Endodermal cell (in vitro differentiated cells): ENCODE data around the gene SLC38A7. TPM values are rescaled to one million over a fixed set of nuclear protein-coding genes. Genes with fewer than 3 reads are reported as not detected.

Experiments
- DNase-seq: peaks from one replicate; pipeline ENCODE4 v3.0.0-alpha.2; 2017
- H3K27ac ChIP-seq: 2 replicates; pipeline ENCODE4 v1.5.1; 2013; ENCODE audit warnings: mild to moderate bottlenecking, low read depth, low read length, moderate library complexity
- H3K27me3 ChIP-seq: 2 replicates; pipeline ENCODE4 v1.6.1; 2013; ENCODE audit warnings: mild to moderate bottlenecking, low read length, moderate library complexity; ENCODE audit not compliant: insufficient read depth, control insufficient read depth, poor library complexity, severe bottlenecking
- H3K36me3 ChIP-seq: 2 replicates; pipeline ENCODE4 v1.7.0; 2013; ENCODE audit warnings: mild to moderate bottlenecking, low read length, moderate library complexity; ENCODE audit not compliant: control insufficient read depth, insufficient read depth
- H3K4me1 ChIP-seq: one replicate; pipeline ENCODE4 v1.7.0; 2013; ENCODE audit warnings: low read length; ENCODE audit not compliant: control insufficient read depth, insufficient read depth
- H3K4me3 ChIP-seq: 2 replicates; pipeline ENCODE4 v1.5.1; 2013; ENCODE audit warnings: mild to moderate bottlenecking, low read length, moderate library complexity
- H3K9ac ChIP-seq: 2 replicates; pipeline ENCODE4 v1.6.1; 2013; ENCODE audit warnings: mild to moderate bottlenecking, low read length, moderate library complexity; ENCODE audit not compliant: poor library complexity, severe bottlenecking; ENCODE audit errors: extremely low read depth
- H3K9me3 ChIP-seq: 2 replicates; pipeline ENCODE4 v1.6.1; 2013; ENCODE audit warnings: mild to moderate bottlenecking, low read length, moderate library complexity; ENCODE audit not compliant: control insufficient read depth
- H3K27ac Mint-ChIP-seq: 2 replicates; pipeline ENCODE4 v1.8.0; 2020; ENCODE audit warnings: mixed read lengths
- H3K27me3 Mint-ChIP-seq: 2 replicates; pipeline ENCODE4 v1.8.0; 2021; ENCODE audit warnings: mild to moderate bottlenecking, mixed read lengths; ENCODE audit not compliant: insufficient read depth
- H3K36me3 Mint-ChIP-seq: 2 replicates; pipeline ENCODE4 v1.8.0; 2020; ENCODE audit warnings: low read depth, mixed read lengths
- H3K4me1 Mint-ChIP-seq: 2 replicates; pipeline ENCODE4 v1.8.0; 2020; ENCODE audit warnings: mixed read lengths
- H3K4me3 Mint-ChIP-seq: 2 replicates; pipeline ENCODE4 v1.8.0; 2020; ENCODE audit warnings: mild to moderate bottlenecking, moderate library complexity, mixed read lengths
- H3K9me3 Mint-ChIP-seq: 2 replicates; pipeline ENCODE4 v1.8.0; 2020; ENCODE audit warnings: mild to moderate bottlenecking, mixed read lengths
- CTCF ChIP-seq: fragments of 200-600 bp; sonication (generic); conservative IDR thresholded peaks from 2 replicates; pipeline ENCODE4 v1.5.0; 2021; ENCODE audit warnings: antibody characterized with exemption, mild to moderate bottlenecking
- WGBS, 2 experiments: methylation state at CpG; one replicate each; pipeline versions ENCODE4 v1.1.5 to v1.1.7; 2013; ENCODE audit warnings: missing lambda C conversion rate in 2 of 2, mixed read lengths in 1 of 2; ENCODE audit not compliant: insufficient coverage in 1 of 2, insufficient read length in 1 of 2; 5-methylcytosine and 5-hydroxymethylcytosine counted together
- total RNA-seq, 2 donors: library from RNA; stranded (reverse); fragmentation: NEBNext Ultra II Directional in 1 of 2; extraction: Animal tissue kit (Norgen Biotek cat#: 25700) in 1 of 2; gene quantifications; 2 replicates in 1 of 2; 3 replicates in 1 of 2; pipeline ENCODE4 v1.2.1, GENCODE V29; 2021

Gene SLC38A7
- total RNA-seq, 2 donors from 2014 or later = 42.5 to 53.8 TPM

- Mint-ChIP-seq H3K36me3 (peaks cover 13% of the 10 kb centered on the region), H3K4me3 (no peak overlapping the region), H3K9me3 (no peaks in the 10 kb centered on the region), H3K4me1 (peaks cover 6% of the 10 kb centered on the region), H3K27ac (no peak overlapping the region), H3K27me3 (no peaks in the 10 kb centered on the region)
- Histone ChIP-seq H3K27ac (no peak overlapping the region), H3K36me3 (peaks cover 17% of the 10 kb centered on the region), H3K9me3 (no peaks in the 10 kb centered on the region), H3K4me1 (peaks cover 4% of the 10 kb centered on the region), H3K9ac (no peak overlapping the region), H3K27me3 (no peaks in the 10 kb centered on the region), H3K4me3 (no peak overlapping the region)
- 93 to 95% methylated on average over 3 to 9 of the region's 9 CpGs for WGBS, 2 experiments
- TF ChIP-seq CTCF = no peak
- no peak for DNase-seq
Measured at GRCh38 chr16:58727796-58728568, 43.4 kb upstream of the SLC38A7 start.

- Mint-ChIP-seq H3K36me3 (peaks cover 20% of the 10 kb centered on the region), H3K9me3 (no peaks in the 10 kb centered on the region), H3K27me3 (no peaks in the 10 kb centered on the region), H3K27ac (no peak overlapping the region), H3K4me1 (peaks cover 2% of the 10 kb centered on the region), H3K4me3 (no peak overlapping the region)
- Histone ChIP-seq H3K4me1 (no peaks in the 10 kb centered on the region), H3K36me3 (peaks cover 23% of the 10 kb centered on the region), H3K27me3 (no peaks in the 10 kb centered on the region), H3K9ac (no peak overlapping the region), H3K27ac (no peak overlapping the region), H3K4me3 (no peak overlapping the region), H3K9me3 (no peaks in the 10 kb centered on the region)
- TF ChIP-seq CTCF = no peak
- 84 to 87% methylated on average over 9 of the region's 9 CpGs for WGBS, 2 experiments
- DNase-seq = no peak
Measured at GRCh38 chr16:58727028-58727781, 42.6 kb upstream of the SLC38A7 start.

- no peaks in the 10 kb centered on the region for H3K4me1 Mint-ChIP-seq
- no peak overlapping the region for H3K27ac ChIP-seq
- H3K27me3 ChIP-seq = no peaks in the 10 kb centered on the region
- no peak overlapping the region for H3K9ac ChIP-seq
- H3K27me3 Mint-ChIP-seq = no peaks in the 10 kb centered on the region
- TF ChIP-seq CTCF = no peak
- no peaks in the 10 kb centered on the region for H3K9me3 ChIP-seq
- H3K36me3 ChIP-seq = peaks cover 41% of the 10 kb centered on the region
- H3K4me3 ChIP-seq = no peak overlapping the region
- no peak for DNase-seq
- peaks cover 41% of the 10 kb centered on the region for H3K36me3 Mint-ChIP-seq
- no peaks in the 10 kb centered on the region for H3K4me1 ChIP-seq
- H3K4me3 Mint-ChIP-seq = no peak overlapping the region
- H3K9me3 Mint-ChIP-seq = no peaks in the 10 kb centered on the region
- 78 to 86% methylated on average over 3 of the region's 3 CpGs for WGBS, 2 experiments
- no peak overlapping the region for H3K27ac Mint-ChIP-seq
Measured at GRCh38 chr16:58723109-58723508, 38.5 kb upstream of the SLC38A7 start.
